Activated CD4-positive, alpha-beta memory T cell treated with anti-CD3 and anti-CD28 coated beads, Interleukin-2, amount 10 ng/mL, durations not matched to agents 7 days and 5 days (primary cell): ENCODE results near the gene MMGT1. TPM values are rescaled to one million over a fixed set of nuclear protein-coding genes. Genes with fewer than 3 reads are reported as not detected.
"Not testable (repeated sequence)": the region's sequence is repeated elsewhere in the genome, so short reads cannot be mapped to it uniquely, and the experiment has no call there.

ENCODE experiments used
- CTCF ChIA-PET: fragments of 350-600 bp; sonication (Branson Sonifier 250); formaldehyde crosslinking; loops from one replicate; lab custom pipeline; 2021; ENCODE audit warnings: antibody characterized with exemption, inconsistent platforms; lab: Charles Lee
- POLR2A ChIA-PET: fragments of 350-600 bp; sonication (Branson Sonifier 250); formaldehyde crosslinking; loops from one replicate; lab custom pipeline; 2021; ENCODE audit warnings: antibody characterized with exemption; lab: Charles Lee
- DNase-seq: peaks from one replicate; pipeline ENCODE4 v3.0.0-alpha.2; 2020
- H3K27ac Mint-ChIP-seq: one replicate; pipeline ENCODE4 v1.8.0; 2021; ENCODE audit warnings: mild to moderate bottlenecking, mixed read lengths
- H3K27me3 Mint-ChIP-seq: one replicate; pipeline ENCODE4 v1.8.0; 2021; ENCODE audit warnings: mixed read lengths
- H3K36me3 Mint-ChIP-seq: one replicate; pipeline ENCODE4 v1.8.0; 2021; ENCODE audit warnings: low read depth, mixed read lengths
- H3K4me1 Mint-ChIP-seq: one replicate; pipeline ENCODE4 v1.8.0; 2021; ENCODE audit warnings: mixed read lengths
- H3K4me3 Mint-ChIP-seq: one replicate; pipeline ENCODE4 v1.8.0; 2021; ENCODE audit warnings: mild to moderate bottlenecking, mixed read lengths
- H3K9me3 Mint-ChIP-seq: one replicate; pipeline ENCODE4 v1.8.0; 2021; ENCODE audit warnings: mixed read lengths
- total RNA-seq, 2 experiments: library from RNA; stranded (reverse); gene quantifications; one replicate each; pipeline ENCODE4 v1.2.3, GENCODE V29; 2021

The MMGT1 gene
- total RNA-seq, 2 experiments from 2014 or later, result 19.2 to 19.3 TPM

DNA sequence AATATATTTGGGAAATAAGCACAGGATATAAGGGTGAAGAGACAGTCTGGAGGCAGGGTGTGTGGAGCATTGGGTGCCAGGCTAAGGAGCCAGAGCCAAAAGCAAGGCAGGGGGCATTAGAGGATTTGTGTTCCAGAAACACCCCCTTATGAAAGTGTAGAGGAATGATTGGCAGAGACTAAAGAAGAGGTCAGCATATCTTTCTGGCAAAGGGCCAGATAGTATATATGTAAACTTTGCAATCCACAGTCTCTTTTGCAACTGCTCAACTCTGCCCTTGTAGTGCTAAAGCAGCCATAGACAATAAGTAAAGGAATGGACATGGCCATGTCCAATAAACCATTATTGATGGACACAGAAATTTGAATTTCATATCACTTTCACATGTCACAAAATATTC is 7.9 kb upstream of the MMGT1 start:
- ChIA-PET POLR2A (no interaction called here), CTCF (no interaction called here)
- Mint-ChIP-seq H3K4me3 (no peak overlapping the region), H3K36me3 (no peaks in the 10 kb centered on the region), H3K4me1 (peaks cover 52% of the 10 kb centered on the region), H3K9me3 (peaks cover 2% of the 10 kb centered on the region), H3K27me3 (no peaks in the 10 kb centered on the region), H3K27ac (no peak overlapping the region)
- no peak for DNase-seq

DNA sequence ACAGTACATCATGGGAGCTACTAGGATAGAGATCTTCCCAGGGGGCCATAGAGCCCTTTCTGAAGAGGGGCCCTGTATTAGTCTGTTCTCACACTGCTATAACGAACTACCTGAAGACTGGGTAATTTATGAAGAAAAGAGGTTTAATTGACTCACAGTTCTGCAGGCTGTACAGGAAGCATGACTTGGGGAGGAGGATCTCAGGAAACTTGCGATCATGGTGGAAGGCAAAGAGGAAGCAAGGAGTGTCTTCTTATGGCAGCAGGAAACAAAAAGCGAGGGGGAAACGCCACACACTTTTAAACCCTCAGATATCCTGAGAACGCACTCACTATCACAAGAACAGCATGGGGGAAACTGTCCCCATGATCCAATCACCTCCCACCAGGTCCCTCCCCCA is 7.2 kb upstream of the MMGT1 start:
- Mint-ChIP-seq H3K27me3 (no peaks in the 10 kb centered on the region), H3K4me3 (no peak overlapping the region), H3K36me3 (no peaks in the 10 kb centered on the region), H3K4me1 (peaks cover 50% of the 10 kb centered on the region), H3K27ac (no peak overlapping the region), H3K9me3 (peaks cover 2% of the 10 kb centered on the region)
- ChIA-PET POLR2A (no interaction called here), CTCF (no interaction called here)
- no peak for DNase-seq

DNA sequence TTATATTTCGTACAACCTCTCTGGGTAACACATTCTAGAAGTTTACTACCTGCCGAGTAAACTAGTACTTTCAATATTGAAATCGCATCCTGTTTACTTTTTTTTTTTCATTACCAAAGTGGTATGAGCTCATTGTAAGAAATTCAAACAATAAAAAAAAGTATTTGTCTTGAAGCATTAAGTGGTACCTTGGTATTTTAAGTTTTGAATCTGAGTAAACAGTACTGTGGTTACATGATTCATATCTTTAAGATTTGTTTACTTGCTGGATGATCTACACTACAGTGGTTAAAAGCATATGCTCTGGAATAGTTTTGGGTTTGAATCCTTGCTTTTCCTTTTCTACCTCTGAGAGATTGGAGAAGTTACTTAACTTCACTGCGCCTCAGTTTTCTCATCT is 3.8 kb upstream of the MMGT1 start:
- no peak for DNase-seq
- CTCF ChIA-PET, result interaction anchor here (0.6 kb wide), 1 partner anchor 179 kb away, joined by 3 read pairs; no protein-coding TSS in a partner anchor

DNA sequence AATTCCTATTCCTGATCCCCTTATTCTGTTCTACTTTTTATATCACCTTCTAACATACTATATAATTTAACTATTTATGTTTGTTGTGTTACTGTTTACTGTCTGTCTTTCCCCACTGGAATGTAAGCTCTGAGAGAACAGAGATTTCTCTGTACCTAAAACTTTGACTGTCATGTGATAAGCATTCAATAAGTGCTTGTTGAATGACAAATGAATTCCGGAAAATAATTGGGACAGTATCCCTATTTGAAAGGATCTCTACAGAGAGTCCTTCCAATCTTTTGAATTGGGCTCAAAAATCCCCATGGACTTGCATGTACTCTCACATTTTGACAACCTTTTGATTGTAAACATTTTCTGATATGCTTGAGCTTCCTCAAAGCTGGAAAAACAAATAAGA is 1.6 kb upstream of the MMGT1 start:
- H3K36me3 Mint-ChIP-seq, result peaks cover 2% of the 10 kb centered on the region
- peaks cover 49% of the 10 kb centered on the region for H3K4me1 Mint-ChIP-seq
- H3K4me3 Mint-ChIP-seq, result no peak overlapping the region
- CTCF ChIA-PET, result no interaction called here
- POLR2A ChIA-PET, result interaction anchor here (2.7 kb wide), 1 partner anchor 9 kb away, joined by 31 read pairs; the partner anchor contains the start of gene SLC9A6
- no peak for DNase-seq
- no peaks in the 10 kb centered on the region for H3K27me3 Mint-ChIP-seq
- H3K27ac Mint-ChIP-seq, result no peak overlapping the region
- H3K9me3 Mint-ChIP-seq, result no peaks in the 10 kb centered on the region

More for the DNA sequence above, 3.8 kb upstream of the MMGT1 start:
- Mint-ChIP-seq H3K4me1 (peaks cover 42% of the 10 kb centered on the region), H3K27me3 (no peaks in the 10 kb centered on the region), H3K9me3 (peaks cover 2% of the 10 kb centered on the region), H3K27ac (peak overlapping the region; percentile 49), H3K4me3 (no peak overlapping the region), H3K36me3 (peaks cover 2% of the 10 kb centered on the region)
- POLR2A ChIA-PET, result no interaction called here

DNA sequence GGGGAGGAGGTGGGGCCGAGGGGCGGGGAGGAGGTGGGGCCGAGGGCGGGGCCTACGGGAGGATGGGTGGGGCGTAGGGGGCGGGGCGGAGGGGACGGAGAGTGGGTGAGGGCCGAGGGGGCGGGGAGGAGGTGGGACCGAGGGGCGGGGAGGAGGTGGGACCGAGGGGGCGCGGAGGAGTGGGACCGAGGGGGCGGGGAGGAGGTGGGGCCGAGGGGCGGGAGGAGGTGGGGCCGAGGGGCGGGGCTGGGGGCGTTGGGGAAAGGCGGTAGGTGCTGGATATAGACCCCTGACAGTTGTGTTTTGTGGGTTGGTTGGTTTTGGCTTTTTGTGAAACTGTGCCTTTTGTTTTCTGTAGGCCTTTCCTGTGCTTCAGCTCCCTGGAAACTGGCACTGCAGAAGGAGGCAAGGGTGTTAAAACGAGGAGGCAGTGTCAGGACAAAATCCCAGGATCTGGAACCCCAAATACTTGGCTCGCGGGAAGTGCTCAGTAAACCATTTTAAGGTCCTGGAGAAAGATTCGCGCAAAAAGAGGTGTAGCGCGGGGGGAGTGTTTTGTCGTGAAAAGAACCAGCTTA is 580 bp upstream of the MMGT1 start:
- peak; percentile 69 for DNase-seq
- ChIA-PET CTCF (interaction anchor here (1.2 to 1.5 kb wide), 2 partner anchors 10 to 54 kb away, joined by 3 to 4 read pairs; no protein-coding TSS in a partner anchor), POLR2A (interaction anchor here (2.0 to 2.7 kb wide), 2 partner anchors 10 to 522 kb away, joined by 5 to 31 read pairs; partner anchors contain the start of gene SLC9A6)
- Mint-ChIP-seq H3K27me3 (no peaks in the 10 kb centered on the region), H3K4me3 (peak overlapping the region; percentile 66), H3K27ac (peak overlapping the region; percentile 17), H3K36me3 (peaks cover 2% of the 10 kb centered on the region), H3K4me1 (peaks cover 50% of the 10 kb centered on the region), H3K9me3 (no peaks in the 10 kb centered on the region)

DNA sequence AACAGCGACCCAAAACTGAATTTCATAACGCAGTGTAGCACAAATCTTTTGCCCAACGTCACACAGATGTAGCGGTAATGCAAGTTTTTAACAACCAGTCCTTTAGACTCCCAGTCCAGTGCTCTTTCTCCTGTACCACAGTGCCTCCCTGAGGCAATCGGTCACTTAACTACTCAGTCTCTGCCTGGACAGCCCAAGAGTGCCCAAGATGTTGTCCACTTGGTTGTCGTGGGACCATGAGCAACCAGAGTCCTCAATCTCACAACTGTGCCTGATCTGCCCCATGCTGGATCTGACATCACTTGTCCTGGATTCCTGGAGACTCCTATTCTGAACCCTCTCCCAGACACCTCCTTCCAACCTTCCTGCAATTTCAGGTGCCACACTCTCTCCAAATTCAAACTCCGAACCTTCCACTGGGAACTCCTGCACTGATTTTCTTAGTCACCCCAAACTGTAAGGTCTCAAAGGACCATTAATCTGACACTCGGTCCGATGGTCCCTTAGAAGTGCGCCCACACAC is 702 bp downstream of the MMGT1 start:
- DNase-seq, result peak; percentile 18
- peak overlapping the region; percentile 94 for H3K4me3 Mint-ChIP-seq
- H3K27me3 Mint-ChIP-seq, result no peaks in the 10 kb centered on the region

DNA sequence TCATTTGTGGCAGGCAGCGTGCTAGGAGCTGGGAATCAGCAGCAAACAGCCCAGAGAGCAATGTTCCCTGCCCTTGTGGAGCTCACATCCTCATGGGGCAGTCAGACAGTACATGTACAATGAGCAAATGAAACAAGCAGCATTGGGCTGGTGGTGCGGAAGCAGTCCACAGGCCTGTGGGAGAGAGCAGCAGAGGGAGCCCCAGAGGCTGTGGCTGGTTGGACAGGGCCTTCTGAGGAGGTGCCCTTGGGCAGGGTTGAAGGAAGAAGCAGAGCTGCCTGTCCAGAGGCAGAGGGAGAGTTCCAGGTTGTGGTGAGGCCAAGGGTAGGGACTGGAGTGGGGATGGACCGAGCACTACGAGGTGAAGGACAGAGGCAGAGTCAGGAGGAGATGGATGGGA is 22.5 kb downstream of the MMGT1 start:
- Mint-ChIP-seq H3K27ac (no peak overlapping the region), H3K36me3 (no peaks in the 10 kb centered on the region), H3K4me1 (no peaks in the 10 kb centered on the region), H3K9me3 (no peaks in the 10 kb centered on the region), H3K27me3 (no peaks in the 10 kb centered on the region), H3K4me3 (no peak overlapping the region)
- POLR2A ChIA-PET, result no interaction called here
- CTCF ChIA-PET, result no interaction called here
- no peak for DNase-seq

More for the DNA sequence above, 702 bp downstream of the MMGT1 start:
- Mint-ChIP-seq H3K36me3 (peaks cover 2% of the 10 kb centered on the region), H3K9me3 (no peaks in the 10 kb centered on the region), H3K27ac (peak overlapping the region; percentile 93), H3K4me1 (peaks cover 43% of the 10 kb centered on the region)
- POLR2A ChIA-PET, result interaction anchor here (2.0 to 2.7 kb wide), 2 partner anchors 12 to 524 kb away, joined by 5 to 31 read pairs; partner anchors contain the start of gene SLC9A6
- CTCF ChIA-PET, result interaction anchor here (1.2 to 1.5 kb wide), 2 partner anchors 11 to 55 kb away, joined by 3 to 4 read pairs; no protein-coding TSS in a partner anchor

DNA sequence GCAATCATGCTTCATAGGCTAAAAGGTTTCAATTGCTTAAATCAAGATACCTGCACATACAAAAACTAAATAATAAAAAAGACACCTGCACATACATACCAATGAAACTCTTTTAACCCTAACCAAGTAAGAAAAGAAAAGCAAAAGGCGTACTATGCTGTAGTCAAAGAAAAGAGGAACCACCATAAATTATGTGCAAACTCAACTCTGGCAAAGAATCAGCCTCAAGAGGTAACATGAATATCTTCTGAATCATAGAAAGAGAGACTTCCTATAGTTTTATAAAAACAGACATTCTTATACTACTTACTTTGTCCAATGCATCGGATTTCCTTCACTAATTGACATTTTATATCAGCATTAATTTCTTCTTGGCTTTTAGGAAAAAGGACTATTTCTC is 29.3 kb downstream of the MMGT1 start:
- CTCF ChIA-PET, result no interaction called here
- Mint-ChIP-seq H3K9me3 (no peaks in the 10 kb centered on the region), H3K27ac (no peak overlapping the region), H3K4me1 (no peaks in the 10 kb centered on the region), H3K27me3 (peaks cover 1% of the 10 kb centered on the region), H3K4me3 (no peak overlapping the region), H3K36me3 (no peaks in the 10 kb centered on the region)
- no peak for DNase-seq
- POLR2A ChIA-PET, result no interaction called here

DNA sequence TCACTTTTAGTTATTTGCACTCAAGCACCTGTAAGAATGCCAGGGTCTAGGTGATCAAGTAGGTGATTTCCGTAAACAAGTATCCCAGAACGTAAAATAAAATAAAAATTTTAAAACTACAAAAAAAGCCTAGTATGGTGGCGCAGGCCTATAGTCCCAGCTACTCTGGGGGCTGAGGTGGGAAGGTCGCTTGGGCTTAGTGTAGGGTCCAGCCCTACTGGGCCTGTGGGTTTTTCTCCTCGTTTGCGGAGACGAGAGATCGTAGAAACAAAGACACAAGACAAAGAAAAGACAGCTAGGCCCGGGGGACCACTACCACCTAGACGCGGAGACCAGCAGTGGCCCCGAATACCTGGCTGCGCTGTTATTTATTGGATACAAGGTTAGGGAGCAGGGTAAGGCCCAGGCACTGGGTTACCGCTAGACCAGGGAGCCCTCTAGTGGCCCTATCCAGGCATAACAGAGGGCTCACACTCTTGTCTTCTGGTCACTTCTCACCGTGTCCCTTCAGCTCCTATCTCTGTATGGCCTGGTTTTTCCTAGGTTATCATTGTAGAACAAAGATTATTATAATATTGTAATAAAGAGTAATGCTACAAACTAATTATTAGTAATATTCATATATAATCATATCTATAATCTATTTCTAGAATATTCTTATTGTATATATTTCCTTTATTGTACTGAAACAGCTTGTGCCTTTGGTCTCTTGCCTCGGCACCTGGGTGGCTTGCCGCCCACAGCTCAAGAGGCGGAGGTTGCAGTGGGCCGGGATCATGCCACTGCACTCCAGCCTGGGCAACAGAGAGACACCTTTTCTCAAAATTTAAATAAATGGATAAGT is 41.9 kb downstream of the MMGT1 start:
- Mint-ChIP-seq H3K27me3 (no peaks in the 10 kb centered on the region), H3K36me3 (no peaks in the 10 kb centered on the region), H3K27ac (no peak overlapping the region), H3K9me3 (no peaks in the 10 kb centered on the region), H3K4me3 (no peak overlapping the region), H3K4me1 (no peaks in the 10 kb centered on the region)
- CTCF ChIA-PET, result interaction anchor here (0.6 kb wide), 1 partner anchor 230 kb away, joined by 3 read pairs; no protein-coding TSS in a partner anchor
- POLR2A ChIA-PET, result no interaction called here
- DNase-seq, result peak; percentile 41

DNA sequence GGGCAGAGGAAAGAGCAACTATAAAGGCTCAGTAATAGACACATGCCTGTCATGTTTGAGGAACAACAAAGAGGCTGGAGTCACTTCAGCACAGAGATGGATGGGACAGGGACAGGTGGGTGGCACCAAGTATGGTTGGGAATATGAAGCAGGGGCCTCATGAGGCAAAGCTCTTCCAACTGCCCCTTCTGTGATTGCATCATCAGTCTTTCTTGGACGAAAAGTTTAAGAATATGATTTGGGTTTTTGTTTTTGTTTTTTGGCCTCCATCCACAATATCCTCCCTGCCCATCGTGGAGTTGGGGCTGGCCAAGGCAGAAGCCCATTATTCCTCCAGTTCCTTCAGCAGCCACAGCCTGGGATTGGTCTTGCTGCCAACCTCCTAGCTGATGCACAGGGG is 45.9 kb downstream of the MMGT1 start:
- ChIA-PET CTCF (no interaction called here), POLR2A (no interaction called here)
- Mint-ChIP-seq H3K27me3 (no peaks in the 10 kb centered on the region), H3K9me3 (no peaks in the 10 kb centered on the region), H3K4me1 (no peaks in the 10 kb centered on the region), H3K36me3 (no peaks in the 10 kb centered on the region), H3K4me3 (no peak overlapping the region), H3K27ac (no peak overlapping the region)
- no peak for DNase-seq

DNA sequence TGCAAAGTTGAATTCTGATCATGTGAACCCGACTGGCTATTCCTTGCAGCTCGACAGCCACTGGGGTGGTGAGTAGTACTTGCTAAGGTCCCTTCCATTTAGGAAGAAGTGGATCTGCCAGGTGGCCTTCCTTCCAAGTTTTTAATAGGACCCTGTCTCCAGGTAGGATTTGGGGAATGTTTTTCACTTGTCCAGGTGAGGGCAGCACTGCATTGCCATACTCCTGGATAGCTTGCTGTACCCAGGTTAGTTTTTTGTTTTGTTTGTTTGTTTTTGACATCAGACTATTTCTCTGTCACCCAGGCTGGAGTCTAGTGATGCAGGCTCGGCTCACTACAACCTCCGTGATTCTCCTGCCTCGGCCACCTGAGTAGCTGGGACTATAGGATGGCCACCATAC is 50.4 kb downstream of the MMGT1 start:
- H3K9me3 Mint-ChIP-seq, result no peaks in the 10 kb centered on the region
- no peak overlapping the region for H3K4me3 Mint-ChIP-seq
- POLR2A ChIA-PET, result no interaction called here
- H3K4me1 Mint-ChIP-seq, result no peaks in the 10 kb centered on the region
- no peaks in the 10 kb centered on the region for H3K27me3 Mint-ChIP-seq
- H3K36me3 Mint-ChIP-seq, result no peaks in the 10 kb centered on the region
- H3K27ac Mint-ChIP-seq, result no peak overlapping the region
- no peak for DNase-seq
- CTCF ChIA-PET, result no interaction called here

DNA sequence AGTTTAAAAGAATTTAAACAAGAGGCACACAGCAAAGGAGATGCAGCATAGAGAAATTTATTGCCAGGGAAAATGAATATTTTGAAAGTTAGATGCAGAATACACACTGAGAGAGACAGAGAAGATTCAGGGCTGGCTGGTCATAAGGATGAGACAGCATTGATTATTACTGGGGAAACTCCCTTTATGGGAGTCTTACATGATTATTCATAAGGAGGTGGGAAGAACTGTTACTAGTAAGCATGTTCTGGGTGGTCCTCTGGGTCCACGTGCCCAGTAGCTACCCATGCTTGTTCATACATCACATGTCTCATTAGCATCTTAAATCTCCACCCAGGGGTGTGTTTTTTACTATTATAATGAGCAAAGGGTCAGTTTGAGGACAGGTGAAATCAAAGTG is 53.3 kb downstream of the MMGT1 start:
- H3K27me3 Mint-ChIP-seq, H3K36me3 Mint-ChIP-seq, CTCF ChIA-PET: not testable (repeated sequence)

DNA sequence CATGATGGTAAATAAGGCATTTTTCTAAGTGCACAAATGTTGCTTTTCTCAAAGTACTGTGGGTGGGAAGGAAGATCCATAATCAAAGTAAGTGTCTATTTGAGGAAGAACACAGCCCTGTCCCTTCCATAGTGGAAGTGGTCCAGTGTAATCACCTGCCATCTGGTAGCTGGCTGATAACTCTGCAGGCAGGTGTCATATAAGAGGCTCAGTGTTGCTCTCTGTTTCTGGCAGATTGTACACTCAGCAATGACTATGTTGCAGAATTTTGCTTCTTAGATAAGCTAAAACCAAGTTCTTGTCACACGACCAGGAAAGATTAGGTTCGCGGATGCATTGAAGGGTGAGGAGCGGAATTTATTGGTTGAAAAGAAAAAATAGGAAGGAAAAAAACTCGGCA is 59.4 kb downstream of the MMGT1 start:
- H3K9me3 Mint-ChIP-seq, result no peaks in the 10 kb centered on the region
- ChIA-PET CTCF (no interaction called here), POLR2A (no interaction called here)
- H3K27me3 Mint-ChIP-seq, result peaks cover 2% of the 10 kb centered on the region
- no peak overlapping the region for H3K27ac Mint-ChIP-seq
- DNase-seq, result no peak
- H3K4me3 Mint-ChIP-seq, result no peak overlapping the region
- H3K36me3 Mint-ChIP-seq, result no peaks in the 10 kb centered on the region
- no peaks in the 10 kb centered on the region for H3K4me1 Mint-ChIP-seq

More for the DNA sequence above, 53.3 kb downstream of the MMGT1 start:
- H3K4me1 Mint-ChIP-seq, DNase-seq, H3K27ac Mint-ChIP-seq, H3K9me3 Mint-ChIP-seq, H3K4me3 Mint-ChIP-seq, POLR2A ChIA-PET: not testable (repeated sequence)
